CD4-positive, alpha-beta T cell (primary cell): Measurements from ENCODE around the gene SMOC2. TPM values are rescaled to one million over a fixed set of nuclear protein-coding genes. Genes with fewer than 3 reads are reported as not detected.

Experiments used
- ATAC-seq: fragments of 200-7000 bp; cut with Tn5 transposase; one replicate; pipeline ENCODE4 v1.10.0; 2022; ENCODE audit warnings: mild to moderate bottlenecking; ENCODE audit not compliant: poor library complexity
- CTCF ChIA-PET: fragments of 350-600 bp; sonication (Branson Sonifier 250); formaldehyde crosslinking; loops from one replicate; lab custom pipeline; 2021; ENCODE audit warnings: antibody characterized with exemption, inconsistent platforms; lab: Charles Lee
- POLR2A ChIA-PET: fragments of 350-600 bp; sonication (Branson Sonifier 250); formaldehyde crosslinking; loops from one replicate; lab custom pipeline; 2021; ENCODE audit warnings: antibody characterized with exemption, inconsistent platforms; lab: Charles Lee
- DNase-seq, 14 experiments: peaks; one replicate each; pipeline ENCODE4 v3.0.0-alpha.2; 2013 to 2020; ENCODE audit warnings: mixed read lengths in 2 of 14
- H3K27ac ChIP-seq, 2 donors: one replicate each; pipeline versions ENCODE4 v1.5.1 to v1.7.0; 2013; ENCODE audit warnings: low read length in 2 of 2, low read depth in 1 of 2, mild to moderate bottlenecking in 1 of 2
- H3K27me3 ChIP-seq, 2 experiments: 1 replicate in 1 of 2; 2 replicates in 1 of 2; pipeline versions ENCODE4 v1.6.1 to v1.7.0; 2013; ENCODE audit warnings: low read length in 2 of 2, control low read depth in 1 of 2, mild to moderate bottlenecking in 1 of 2, moderate library complexity in 1 of 2; ENCODE audit not compliant: insufficient read depth in 2 of 2, control insufficient read depth in 1 of 2
- H3K36me3 ChIP-seq: one replicate; pipeline ENCODE4 v1.6.1; 2013; ENCODE audit warnings: low read length, control low read depth; ENCODE audit not compliant: insufficient read depth
- H3K4me1 ChIP-seq: one replicate; pipeline ENCODE4 v1.6.1; 2013; ENCODE audit warnings: low read length, control low read depth; ENCODE audit not compliant: insufficient read depth
- H3K4me3 ChIP-seq: one replicate; pipeline ENCODE4 v1.5.1; 2013; ENCODE audit warnings: mild to moderate bottlenecking, low read length, moderate library complexity
- H3K9me3 ChIP-seq, 2 experiments: 1 replicate in 1 of 2; 2 replicates in 1 of 2; pipeline versions ENCODE4 v1.6.1 to v1.7.0; 2013; ENCODE audit warnings: low read length in 2 of 2, mild to moderate bottlenecking in 2 of 2, control low read depth in 1 of 2, moderate library complexity in 1 of 2; ENCODE audit not compliant: control insufficient read depth in 1 of 2, insufficient read depth in 1 of 2
- H3K27ac Mint-ChIP-seq: one replicate; pipeline ENCODE4 v1.8.0; 2020; ENCODE audit warnings: mixed read lengths
- H3K27me3 Mint-ChIP-seq: one replicate; pipeline ENCODE4 v1.8.0; 2021; ENCODE audit warnings: mixed read lengths
- H3K36me3 Mint-ChIP-seq: one replicate; pipeline ENCODE4 v1.8.0; 2021; ENCODE audit warnings: low read depth, mixed read lengths
- H3K4me1 Mint-ChIP-seq: one replicate; pipeline ENCODE4 v1.8.0; 2021; ENCODE audit warnings: low read depth, mixed read lengths
- H3K4me3 Mint-ChIP-seq: one replicate; pipeline ENCODE4 v1.8.0; 2020; ENCODE audit warnings: mild to moderate bottlenecking, mixed read lengths
- H3K9me3 Mint-ChIP-seq: one replicate; pipeline ENCODE4 v1.8.0; 2020; ENCODE audit warnings: mixed read lengths
- intact Hi-C, 2 experiments: fragments of 100-400 bp; cut with DNase I in 1 of 2; cut with micrococcal nuclease in 1 of 2; formaldehyde crosslinking; loops; one replicate each; pipeline versions ENCODE4 v1.15.1 to v1.9.0; 2023 to 2025; cut with DNase I, micrococcal nuclease
- total RNA-seq, 174 experiments: library from RNA in 2 of 174; stranded (reverse) in 2 of 174; gene quantifications; one replicate each; pipeline ENCODE4 v1.2.3 and lab custom pipeline; 2021 to 2026
- TF ChIP-seq, protein P1 (sequence below): fragments of 200-600 bp; IDR thresholded peaks from one replicate; pipeline ENCODE4 v1.8.0; 2022; ENCODE audit warnings: antibody characterized with exemption, mild to moderate bottlenecking

The SMOC2 gene
- total RNA-seq, 2 experiments from 2014 or later, result not detected

DNA sequence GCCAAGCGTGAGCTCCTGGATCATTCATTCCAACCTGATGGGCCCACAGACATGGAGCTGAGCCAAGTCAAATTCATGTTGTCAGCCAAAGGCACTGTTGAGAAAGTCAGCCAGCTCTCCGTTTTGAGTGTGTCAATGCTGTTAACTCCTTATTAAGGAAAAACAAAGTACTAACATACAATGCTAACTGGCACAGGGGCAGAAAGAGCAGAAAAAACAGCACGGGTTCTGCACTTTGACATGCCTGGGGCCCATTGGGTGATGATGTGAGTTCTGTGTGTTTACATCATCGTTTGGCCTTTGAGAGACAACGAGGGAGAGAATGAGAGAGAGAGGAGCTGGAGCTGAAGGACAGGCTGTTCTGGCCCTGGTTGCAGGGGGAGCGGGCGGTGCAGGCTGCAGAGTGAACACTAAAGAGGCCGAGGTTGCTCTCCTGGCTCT lies 85.9 kb downstream of the SMOC2 start:
- intact Hi-C loops, result no loop called here

DNA sequence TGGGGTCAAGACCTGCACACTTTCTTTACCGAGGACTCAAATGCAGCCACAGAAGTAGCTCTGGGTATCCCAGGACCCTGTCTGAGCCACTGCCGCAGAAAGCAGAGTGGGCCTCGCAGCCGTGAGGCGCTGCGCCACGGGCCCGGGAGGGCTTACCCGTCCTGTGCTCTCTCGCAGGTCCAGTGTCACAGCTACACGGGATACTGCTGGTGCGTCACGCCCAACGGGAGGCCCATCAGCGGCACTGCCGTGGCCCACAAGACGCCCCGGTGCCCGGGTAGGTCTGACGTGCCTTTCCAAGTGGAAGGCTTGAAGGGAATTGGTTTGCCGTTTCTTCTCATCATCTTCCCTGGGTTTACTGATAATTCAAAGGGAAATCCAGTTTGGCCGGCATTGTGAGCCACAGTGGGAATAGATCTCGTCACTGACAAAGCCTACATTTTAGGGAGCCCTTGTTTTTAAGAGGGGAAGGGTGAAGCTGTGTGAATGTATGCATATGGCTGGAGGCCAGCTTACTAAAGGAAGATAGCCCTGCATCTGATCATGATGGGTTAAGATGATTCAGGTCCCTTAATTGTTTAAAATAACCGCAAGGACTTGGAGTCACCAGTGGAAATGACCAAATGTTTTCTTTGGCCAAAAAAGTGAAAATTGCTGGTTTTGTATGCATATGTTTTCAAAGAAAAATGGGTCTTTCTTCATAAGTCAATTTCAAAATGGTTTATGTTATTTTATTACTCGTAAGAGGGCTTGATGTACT lies 86.6 kb downstream of the SMOC2 start:
- Histone ChIP-seq H3K9me3 (no peaks in the 10 kb centered on the region), H3K27ac (no peak overlapping the region), H3K27me3 (no peaks in the 10 kb centered on the region), H3K4me3 (no peak overlapping the region), H3K4me1 (no peaks in the 10 kb centered on the region), H3K36me3 (no peaks in the 10 kb centered on the region)
- Mint-ChIP-seq H3K9me3 (no peaks in the 10 kb centered on the region), H3K36me3 (no peaks in the 10 kb centered on the region), H3K4me3 (no peak overlapping the region), H3K4me1 (no peaks in the 10 kb centered on the region), H3K27ac (no peak overlapping the region), H3K27me3 (no peaks in the 10 kb centered on the region)
- POLR2A ChIA-PET, result no interaction called here
- TF ChIP-seq, protein P1, sequence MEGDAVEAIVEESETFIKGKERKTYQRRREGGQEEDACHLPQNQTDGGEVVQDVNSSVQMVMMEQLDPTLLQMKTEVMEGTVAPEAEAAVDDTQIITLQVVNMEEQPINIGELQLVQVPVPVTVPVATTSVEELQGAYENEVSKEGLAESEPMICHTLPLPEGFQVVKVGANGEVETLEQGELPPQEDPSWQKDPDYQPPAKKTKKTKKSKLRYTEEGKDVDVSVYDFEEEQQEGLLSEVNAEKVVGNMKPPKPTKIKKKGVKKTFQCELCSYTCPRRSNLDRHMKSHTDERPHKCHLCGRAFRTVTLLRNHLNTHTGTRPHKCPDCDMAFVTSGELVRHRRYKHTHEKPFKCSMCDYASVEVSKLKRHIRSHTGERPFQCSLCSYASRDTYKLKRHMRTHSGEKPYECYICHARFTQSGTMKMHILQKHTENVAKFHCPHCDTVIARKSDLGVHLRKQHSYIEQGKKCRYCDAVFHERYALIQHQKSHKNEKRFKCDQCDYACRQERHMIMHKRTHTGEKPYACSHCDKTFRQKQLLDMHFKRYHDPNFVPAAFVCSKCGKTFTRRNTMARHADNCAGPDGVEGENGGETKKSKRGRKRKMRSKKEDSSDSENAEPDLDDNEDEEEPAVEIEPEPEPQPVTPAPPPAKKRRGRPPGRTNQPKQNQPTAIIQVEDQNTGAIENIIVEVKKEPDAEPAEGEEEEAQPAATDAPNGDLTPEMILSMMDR, result no peak
- DNase-seq (no peak), ATAC-seq (no peak)
- CTCF ChIA-PET, result no interaction called here
- intact Hi-C loops, result no loop called here

More for the DNA sequence above, 85.9 kb downstream of the SMOC2 start:
- DNase-seq, result no peak
- Mint-ChIP-seq H3K9me3 (no peaks in the 10 kb centered on the region), H3K36me3 (no peaks in the 10 kb centered on the region), H3K27me3 (no peaks in the 10 kb centered on the region), H3K4me1 (no peaks in the 10 kb centered on the region), H3K27ac (no peak overlapping the region), H3K4me3 (no peak overlapping the region)
- TF ChIP-seq, protein P1, result no peak
- Histone ChIP-seq H3K27ac (no peak overlapping the region), H3K27me3 (no peaks in the 10 kb centered on the region), H3K36me3 (no peaks in the 10 kb centered on the region), H3K4me1 (no peaks in the 10 kb centered on the region), H3K9me3 (no peaks in the 10 kb centered on the region), H3K4me3 (no peak overlapping the region)
- ATAC-seq, result no peak
- ChIA-PET CTCF (no interaction called here), POLR2A (no interaction called here)

DNA sequence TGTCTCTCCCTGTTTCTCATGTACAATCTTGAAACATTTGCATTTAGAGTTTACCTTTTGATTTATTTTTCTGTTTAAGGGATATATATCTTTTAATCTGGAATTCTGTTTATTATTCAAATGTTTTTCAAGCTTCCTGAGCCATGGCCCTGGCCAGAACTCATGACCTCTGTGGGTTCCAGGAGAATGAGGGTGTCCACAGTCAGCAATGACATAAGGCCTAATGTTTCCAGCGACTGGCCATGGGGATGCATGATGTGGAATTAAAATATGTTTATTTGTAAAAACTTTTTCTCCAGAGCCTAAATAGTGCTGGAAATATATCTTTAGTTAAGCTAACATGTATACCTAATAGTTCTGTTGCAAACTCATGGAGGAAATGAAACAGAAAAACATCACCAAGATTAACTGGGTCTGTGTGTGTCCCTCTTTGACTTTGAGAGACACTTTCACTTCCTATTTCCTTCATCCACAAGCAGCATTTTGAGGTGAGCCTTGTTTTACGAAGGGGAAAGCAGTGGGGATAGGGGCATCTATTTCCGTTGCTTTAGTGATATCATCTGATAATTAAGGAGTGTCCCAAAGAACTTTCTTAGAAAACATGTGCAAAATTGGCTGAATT lies 87.6 kb downstream of the SMOC2 start:
- CTCF ChIA-PET, result no interaction called here
- POLR2A ChIA-PET, result no interaction called here
- ATAC-seq, result no peak
- Mint-ChIP-seq H3K4me3 (no peak overlapping the region), H3K27me3 (no peaks in the 10 kb centered on the region), H3K9me3 (no peaks in the 10 kb centered on the region), H3K27ac (no peak overlapping the region), H3K36me3 (no peaks in the 10 kb centered on the region), H3K4me1 (no peaks in the 10 kb centered on the region)
- no peak for DNase-seq
- H3K36me3 ChIP-seq, result no peaks in the 10 kb centered on the region
- H3K4me3 ChIP-seq, result no peak overlapping the region
- no peaks in the 10 kb centered on the region for H3K27me3 ChIP-seq
- intact Hi-C loops, result no loop called here
- TF ChIP-seq, protein P1, result no peak
- H3K27ac ChIP-seq, result no peak overlapping the region
- no peaks in the 10 kb centered on the region for H3K9me3 ChIP-seq
- H3K4me1 ChIP-seq, result no peaks in the 10 kb centered on the region
